HUES48 (cell line): ENCODE measurements around the gene LMX1A.

ENCODE experiments used
- H3K27ac ChIP-seq: one replicate; pipeline ENCODE4 v1.7.0; 2013; ENCODE audit warnings: low read depth, low read length, inconsistent platforms
- H3K27me3 ChIP-seq: 2 replicates; pipeline ENCODE4 v1.6.1; 2013; ENCODE audit warnings: mild to moderate bottlenecking, low read length; ENCODE audit not compliant: control insufficient read depth, insufficient read depth
- H3K36me3 ChIP-seq: 2 replicates; pipeline ENCODE4 v1.6.1; 2013; ENCODE audit warnings: low read length; ENCODE audit not compliant: control insufficient read depth, insufficient read depth
- H3K4me1 ChIP-seq: 2 replicates; pipeline ENCODE4 v1.6.1; 2013; ENCODE audit warnings: mild to moderate bottlenecking, low read length; ENCODE audit not compliant: control insufficient read depth, insufficient read depth
- H3K4me3 ChIP-seq: 2 replicates; pipeline ENCODE4 v1.5.1; 2013; ENCODE audit warnings: mild to moderate bottlenecking, low read depth, low read length
- H3K9ac ChIP-seq: 2 replicates; pipeline ENCODE4 v1.6.1; 2013; ENCODE audit warnings: mild to moderate bottlenecking, low read depth, low read length, moderate library complexity
- H3K9me3 ChIP-seq: 2 replicates; pipeline ENCODE4 v1.6.1; 2013; ENCODE audit warnings: low read length; ENCODE audit not compliant: control insufficient read depth, insufficient read depth

The LMX1A gene

GRCh38 chr1:165344736-165345135 is 11.8 kb downstream of the LMX1A start:
- H3K4me3 ChIP-seq, result no peak overlapping the region
- H3K4me1 ChIP-seq, result peaks cover 25% of the 10 kb centered on the region
- no peak overlapping the region for H3K9ac ChIP-seq
- peaks cover 27% of the 10 kb centered on the region for H3K27me3 ChIP-seq
- H3K9me3 ChIP-seq, result no peaks in the 10 kb centered on the region
- H3K36me3 ChIP-seq, result no peaks in the 10 kb centered on the region
- H3K27ac ChIP-seq, result peak overlapping the region; percentile 13

DNA sequence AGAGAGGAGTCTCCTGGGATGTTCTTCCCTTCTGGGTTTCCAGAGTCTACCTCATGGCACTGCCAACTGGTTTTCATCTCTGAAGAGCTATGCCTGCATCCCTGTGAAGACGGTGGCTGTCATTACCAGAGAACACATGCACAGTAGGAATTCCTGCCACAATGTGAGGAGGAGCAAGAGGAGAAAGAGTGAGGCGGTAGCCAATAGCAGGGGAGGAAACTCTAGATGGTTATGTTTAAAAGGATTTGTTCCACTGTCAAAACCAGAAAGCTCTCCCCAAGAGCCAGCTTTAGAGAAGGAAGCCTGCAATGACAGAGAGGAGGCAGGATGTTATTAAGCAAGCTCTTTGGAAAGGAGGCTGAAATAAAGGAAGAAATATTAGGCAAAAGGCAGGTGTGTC is 12.3 kb downstream of the LMX1A start:
- Histone ChIP-seq H3K4me3 (no peak overlapping the region), H3K36me3 (no peaks in the 10 kb centered on the region), H3K4me1 (peaks cover 21% of the 10 kb centered on the region), H3K27ac (peak overlapping the region; percentile 13), H3K9ac (no peak overlapping the region), H3K27me3 (peaks cover 22% of the 10 kb centered on the region), H3K9me3 (no peaks in the 10 kb centered on the region)

DNA sequence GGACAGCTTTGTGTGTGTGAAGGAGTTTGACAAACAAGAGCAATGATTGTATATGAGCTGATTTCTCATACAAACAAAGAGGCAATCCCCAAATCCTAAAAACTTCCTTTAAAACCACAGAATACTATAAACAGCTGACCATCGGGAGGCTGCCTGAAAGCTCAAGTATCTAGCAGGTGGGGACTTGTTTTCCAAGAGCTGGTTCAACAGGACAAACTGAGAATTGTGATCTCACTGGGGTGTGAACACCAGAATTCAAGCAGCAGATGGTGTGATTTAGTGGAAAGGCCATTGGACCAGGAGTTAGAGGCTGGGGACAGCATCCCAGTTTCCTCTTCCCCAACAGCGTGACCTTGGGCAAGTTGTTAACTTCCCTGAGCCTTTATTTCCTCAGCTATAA is 13.9 kb downstream of the LMX1A start:
- peaks cover 11% of the 10 kb centered on the region for H3K4me1 ChIP-seq
- no peak overlapping the region for H3K4me3 ChIP-seq
- H3K9ac ChIP-seq, result no peak overlapping the region
- H3K27me3 ChIP-seq, result peaks cover 12% of the 10 kb centered on the region
- no peaks in the 10 kb centered on the region for H3K9me3 ChIP-seq
- H3K36me3 ChIP-seq, result no peaks in the 10 kb centered on the region
- H3K27ac ChIP-seq, result no peak overlapping the region

DNA sequence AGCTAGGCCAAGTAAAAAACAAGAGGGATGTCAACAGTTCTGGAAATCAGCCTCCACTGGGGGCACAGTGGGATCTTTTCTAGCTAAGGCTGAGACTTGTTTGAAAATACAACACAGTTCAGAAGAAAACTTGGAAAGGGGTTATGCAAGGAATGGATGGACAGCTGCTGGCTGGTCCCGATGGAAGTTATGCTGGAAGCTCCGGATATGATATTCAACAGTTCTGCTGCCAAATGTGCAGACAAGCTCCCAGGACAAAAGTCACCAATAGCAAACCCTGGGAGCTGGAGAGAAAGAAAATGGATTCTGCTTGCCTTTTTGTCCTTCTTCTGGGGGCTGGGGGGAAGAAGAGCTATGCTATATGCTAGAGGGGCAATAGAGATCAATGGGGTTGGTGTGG is 14.3 kb downstream of the LMX1A start:
- Histone ChIP-seq H3K4me1 (peaks cover 11% of the 10 kb centered on the region), H3K27ac (no peak overlapping the region), H3K9me3 (no peaks in the 10 kb centered on the region), H3K4me3 (no peak overlapping the region), H3K36me3 (no peaks in the 10 kb centered on the region), H3K9ac (no peak overlapping the region), H3K27me3 (peaks cover 12% of the 10 kb centered on the region)

DNA sequence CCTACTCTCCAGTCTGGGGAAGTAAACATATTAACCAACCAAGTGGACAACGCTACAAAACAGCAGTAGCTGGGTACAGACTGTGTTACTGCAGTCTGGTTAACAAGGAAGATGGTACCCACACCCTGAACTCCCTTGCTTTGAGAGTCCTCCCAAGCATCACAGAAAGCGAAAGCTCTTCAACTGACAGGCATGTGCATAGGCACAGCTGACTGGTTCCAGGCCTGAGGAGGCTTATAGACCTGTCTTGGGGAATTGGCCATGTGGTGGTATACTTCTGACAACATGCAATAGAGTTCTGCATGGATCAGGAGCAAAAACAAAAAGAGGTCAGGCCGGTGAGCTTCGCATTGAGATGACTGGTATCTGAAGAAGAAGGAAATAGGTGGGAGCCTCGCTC is 17.4 kb downstream of the LMX1A start:
- peaks cover 2% of the 10 kb centered on the region; the same call in 1 of the 2 replicates for H3K27me3 ChIP-seq
- H3K9ac ChIP-seq, result no peak overlapping the region
- H3K27ac ChIP-seq, result no peak overlapping the region
- H3K4me3 ChIP-seq, result no peak overlapping the region
- no peaks in the 10 kb centered on the region for H3K9me3 ChIP-seq
- H3K36me3 ChIP-seq, result no peaks in the 10 kb centered on the region
- no peaks in the 10 kb centered on the region; the same call in 1 of the 2 replicates for H3K4me1 ChIP-seq

- Histone ChIP-seq H3K9ac (no peak overlapping the region), H3K9me3 (no peaks in the 10 kb centered on the region), H3K4me1 (0 out of 2 replicates have a peak, but pooled peaks cover 4% of the 10 kb centered on the region), H3K4me3 (no peak overlapping the region), H3K27me3 (no peaks in the 10 kb centered on the region), H3K36me3 (no peaks in the 10 kb centered on the region), H3K27ac (no peak overlapping the region)
Measured at GRCh38 chr1:165330483-165330882, 26.0 kb downstream of the LMX1A start.

GRCh38 chr1:165329104-165329503 is 27.4 kb downstream of the LMX1A start:
- Histone ChIP-seq H3K4me3 (no peak overlapping the region), H3K27me3 (no peaks in the 10 kb centered on the region), H3K9me3 (no peaks in the 10 kb centered on the region), H3K4me1 (0 out of 2 replicates have a peak, but pooled peaks cover 4% of the 10 kb centered on the region), H3K9ac (no peak overlapping the region), H3K36me3 (no peaks in the 10 kb centered on the region), H3K27ac (no peak overlapping the region)

- H3K27ac ChIP-seq, result no peak overlapping the region
Measured at GRCh38 chr1:165328136-165328535, 28.4 kb downstream of the LMX1A start.

DNA sequence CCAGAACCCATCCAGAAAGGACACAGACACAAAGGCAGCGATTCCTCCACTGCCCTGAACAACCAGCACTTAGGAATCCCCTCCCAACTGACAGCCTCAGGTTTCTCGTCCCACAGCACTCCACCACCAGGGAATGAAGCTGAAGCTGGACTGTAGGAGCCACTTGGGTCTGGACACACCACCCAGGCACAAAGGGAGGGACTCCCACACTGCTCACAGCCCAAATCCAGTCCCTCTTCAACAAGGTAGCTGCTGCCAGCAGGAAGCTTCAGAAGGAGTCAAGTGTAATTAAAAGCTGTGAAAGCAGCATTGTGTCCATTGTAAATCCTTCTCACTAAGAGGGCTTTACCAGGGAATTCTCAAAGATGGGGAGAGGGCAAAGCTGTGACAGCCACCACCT is 29.0 kb downstream of the LMX1A start:
- no peaks in the 10 kb centered on the region for H3K27me3 ChIP-seq
- 0 out of 2 replicates have a peak, but pooled peaks cover 4% of the 10 kb centered on the region for H3K4me1 ChIP-seq
- H3K9ac ChIP-seq, result no peak overlapping the region
- H3K4me3 ChIP-seq, result no peak overlapping the region
- no peaks in the 10 kb centered on the region for H3K36me3 ChIP-seq
- no peak overlapping the region for H3K27ac ChIP-seq
- no peaks in the 10 kb centered on the region for H3K9me3 ChIP-seq

More at GRCh38 chr1:165328136-165328535, 28.4 kb downstream of the LMX1A start:
- H3K9ac ChIP-seq, result no peak overlapping the region
- no peaks in the 10 kb centered on the region for H3K27me3 ChIP-seq
- H3K4me3 ChIP-seq, result no peak overlapping the region
- H3K9me3 ChIP-seq, result no peaks in the 10 kb centered on the region
- 0 out of 2 replicates have a peak, but pooled peaks cover 4% of the 10 kb centered on the region for H3K4me1 ChIP-seq
- H3K36me3 ChIP-seq, result no peaks in the 10 kb centered on the region

GRCh38 chr1:165325460-165326203 is 30.9 kb downstream of the LMX1A start:
- Histone ChIP-seq H3K9me3 (no peaks in the 10 kb centered on the region), H3K27ac (no peak overlapping the region), H3K9ac (no peak overlapping the region), H3K36me3 (no peaks in the 10 kb centered on the region), H3K27me3 (no peaks in the 10 kb centered on the region), H3K4me1 (0 out of 2 replicates have a peak, but pooled peaks cover 4% of the 10 kb centered on the region), H3K4me3 (no peak overlapping the region)

- Histone ChIP-seq H3K9me3 (no peaks in the 10 kb centered on the region), H3K4me3 (no peak overlapping the region), H3K36me3 (no peaks in the 10 kb centered on the region), H3K9ac (no peak overlapping the region), H3K27me3 (no peaks in the 10 kb centered on the region), H3K27ac (no peak overlapping the region), H3K4me1 (0 out of 2 replicates have a peak, but pooled peaks cover 4% of the 10 kb centered on the region)
Measured at GRCh38 chr1:165324050-165324449, 32.5 kb downstream of the LMX1A start.
